B cell (primary cell): Measurements from ENCODE around the gene RAC2. TPM values are rescaled to one million over a fixed set of nuclear protein-coding genes. Genes with fewer than 3 reads are reported as not detected.

ENCODE experiments used
- ATAC-seq: fragments of 200-7000 bp; cut with Tn5 transposase; one replicate; pipeline ENCODE4 v1.10.0; 2021; ENCODE audit warnings: low read depth, mild to moderate bottlenecking, moderate number of reproducible peaks, moderate library complexity
- CTCF ChIA-PET: fragments of 350-600 bp; sonication (Branson Sonifier 250); formaldehyde crosslinking; loops from one replicate; lab custom pipeline; 2021; ENCODE audit warnings: antibody characterized with exemption, inconsistent platforms; lab: Charles Lee
- POLR2A ChIA-PET: fragments of 350-600 bp; sonication (Branson Sonifier 250); formaldehyde crosslinking; loops from one replicate; lab custom pipeline; 2021; ENCODE audit warnings: antibody characterized with exemption; lab: Charles Lee
- DNase-seq: peaks from one replicate; pipeline ENCODE4 v3.0.0; 2013
- H2AFZ ChIP-seq: 2 replicates; pipeline ENCODE4 v1.6.1; 2012; ENCODE audit warnings: mild to moderate bottlenecking, low read depth, low read length; ENCODE audit not compliant: insufficient read depth, poor library complexity, severe bottlenecking
- H3K27ac ChIP-seq, 2 donors: 1 replicate in 1 of 2; 2 replicates in 1 of 2; pipeline ENCODE4 v1.5.1; 2012 to 2013; ENCODE audit warnings: low read length in 2 of 2, mild to moderate bottlenecking in 2 of 2, moderate library complexity in 1 of 2
- H3K27me3 ChIP-seq, 4 experiments: fragments of 200-600 bp in 1 of 4; sonication (generic) in 1 of 4; replicated peaks in 1 of 4; 1 replicate in 2 of 4; 2 replicates in 2 of 4; pipeline versions ENCODE4 v1.6.1 to v1.7.0; 2013 to 2016; ENCODE audit warnings: low read length in 3 of 4, mild to moderate bottlenecking in 2 of 4, mixed read lengths in 1 of 4, moderate library complexity in 1 of 4; ENCODE audit not compliant: insufficient read depth in 4 of 4, control insufficient read depth in 3 of 4; ENCODE audit errors: control extremely low read depth in 1 of 4
- H3K36me3 ChIP-seq, 2 experiments: replicated peaks in 1 of 2; 1 replicate in 1 of 2; 2 replicates in 1 of 2; pipeline versions ENCODE4 v1.6.1 to v1.7.1; 2013; ENCODE audit warnings: low read length in 1 of 2; ENCODE audit not compliant: insufficient read depth in 2 of 2, control insufficient read depth in 1 of 2; ENCODE audit errors: control extremely low read depth in 1 of 2, extremely low read depth in 1 of 2
- H3K4me1 ChIP-seq, 2 donors: fragments of 200-600 bp in 1 of 2; sonication (generic) in 1 of 2; 1 replicate in 1 of 2; 2 replicates in 1 of 2; pipeline versions ENCODE4 v1.5.1 to v1.6.1; 2013 to 2017; ENCODE audit warnings: low read length in 2 of 2; ENCODE audit not compliant: control insufficient read depth in 2 of 2, insufficient read depth in 2 of 2
- H3K4me2 ChIP-seq: replicated peaks from 2 replicates; pipeline ENCODE3; 2012; ENCODE audit warnings: mild to moderate bottlenecking, low read depth, low read length; ENCODE audit not compliant: poor library complexity, severe bottlenecking
- H3K4me3 ChIP-seq, 5 experiments: fragments of 200-600 bp in 1 of 5; sonication (generic) in 1 of 5; 1 replicate in 3 of 5; 2 replicates in 2 of 5; pipeline versions ENCODE4 v1.5.1 to v1.7.0; 2011 to 2016; ENCODE audit warnings: low read length in 4 of 5, mild to moderate bottlenecking in 4 of 5, low read depth in 2 of 5, control low read depth in 1 of 5, moderate library complexity in 1 of 5; ENCODE audit not compliant: insufficient read depth in 1 of 5; ENCODE audit errors: control extremely low read depth in 1 of 5, extremely low read depth in 1 of 5
- H3K79me2 ChIP-seq: fragments of 200-600 bp; sonication (generic); one replicate; pipeline ENCODE4 v1.6.0; 2016; ENCODE audit warnings: low read length; ENCODE audit not compliant: control insufficient read depth, insufficient read depth
- H3K9ac ChIP-seq: fragments of 200-600 bp; sonication (generic); 2 replicates; pipeline ENCODE4 v1.6.1; 2017; ENCODE audit warnings: mild to moderate bottlenecking, low read length, moderate library complexity
- H3K9me3 ChIP-seq, 3 donors: one replicate each; pipeline versions ENCODE4 v1.6.1 to v1.7.1; 2013; ENCODE audit warnings: low read length in 2 of 3; ENCODE audit not compliant: control insufficient read depth in 2 of 3, insufficient read depth in 1 of 3; ENCODE audit errors: control extremely low read depth in 1 of 3
- H4K20me1 ChIP-seq: 2 replicates; pipeline ENCODE4 v1.6.0; 2012; ENCODE audit warnings: mild to moderate bottlenecking, low read length; ENCODE audit not compliant: insufficient read depth, control insufficient read depth, poor library complexity, severe bottlenecking
- H3K27ac Mint-ChIP-seq: one replicate; pipeline ENCODE4 v1.8.0; 2021; ENCODE audit warnings: mixed read lengths
- H3K27me3 Mint-ChIP-seq: one replicate; pipeline ENCODE4 v1.8.0; 2021; ENCODE audit warnings: mixed read lengths
- H3K4me1 Mint-ChIP-seq: one replicate; pipeline ENCODE4 v1.8.0; 2021; ENCODE audit warnings: mixed read lengths
- H3K4me3 Mint-ChIP-seq: one replicate; pipeline ENCODE4 v1.8.0; 2021; ENCODE audit warnings: mixed read lengths
- H3K9me3 Mint-ChIP-seq: one replicate; pipeline ENCODE4 v1.8.0; 2022; ENCODE audit warnings: mixed read lengths; ENCODE audit not compliant: insufficient read depth
- EZH2 ChIP-seq: IDR thresholded peaks from 2 replicates; pipeline ENCODE4 v1.6.1; 2012; ENCODE audit warnings: borderline replicate concordance, low read depth, mild to moderate bottlenecking, moderate library complexity, low read length; ENCODE audit not compliant: insufficient read depth, poor library complexity, severe bottlenecking
- WGBS: methylation state at CpG from one replicate; pipeline ENCODE4 v1.1.5; 2013; ENCODE audit warnings: missing lambda C conversion rate; ENCODE audit not compliant: insufficient coverage; 5-methylcytosine and 5-hydroxymethylcytosine counted together
- intact Hi-C: fragments of 100-400 bp; cut with micrococcal nuclease; formaldehyde crosslinking; loops from one replicate; pipeline ENCODE4 v1.10.0; 2022
- polyA plus RNA-seq: library from polyadenylated mRNA; depleted of rRNA; stranded (reverse); fragments of >200 nt; gene quantifications from 2 replicates; pipeline ENCODE4 v1.2.3, GENCODE V29; 2012
- total RNA-seq, 2 donors: library from RNA; stranded (reverse); fragments of 120-200 nt in 1 of 2; gene quantifications; 1 replicate in 1 of 2; 2 replicates in 1 of 2; pipeline versions ENCODE4 v1.2.3 to v1.2.4, GENCODE V29; 2013 to 2022
- TF ChIP-seq, protein P1 (sequence below): fragments of 200-600 bp; IDR thresholded peaks from one replicate; pipeline ENCODE4 v1.8.0; 2022; ENCODE audit warnings: antibody characterized with exemption, mild to moderate bottlenecking

The RAC2 gene
- total and polyA plus RNA-seq, 2 donors (not counting 1 experiment from before 2014, with no cell fraction given) = 273 to 776 TPM

- Histone ChIP-seq H4K20me1 (peaks cover 49% of the 10 kb centered on the region), H3K9ac (no peak overlapping the region), H3K4me3 (no peak overlapping the region), H2AFZ (no peak overlapping the region), H3K27ac (peak overlapping the region; percentile 25 to 32), H3K27me3 (no peaks in the 10 kb centered on the region), H3K9me3 (peaks cover 0 to 15% (median 0%) of the 10 kb centered on the region in 3 donors), H3K79me2 (peaks cover 40% of the 10 kb centered on the region), H3K4me2 (no peak overlapping the region), H3K36me3 (peaks cover 15 to 34% of the 10 kb centered on the region in 2 experiments), H3K4me1 (peaks cover 21 to 48% of the 10 kb centered on the region in 2 donors)
- POLR2A ChIA-PET = interaction anchor here (1.0 to 1.6 kb wide), 3 partner anchors 13 to 41 kb away, joined by 3 to 16 read pairs (median 5); partner anchors contain the start of gene RAC2
- CTCF ChIA-PET = interaction anchor here (0.8 to 11.9 kb wide), 4 partner anchors 11 to 25 kb away, joined by 3 to 126 read pairs (median 6); no protein-coding TSS in a partner anchor
- Mint-ChIP-seq H3K27me3 (no peaks in the 10 kb centered on the region), H3K4me1 (peaks cover 79% of the 10 kb centered on the region), H3K9me3 (no peaks in the 10 kb centered on the region), H3K27ac (peak overlapping the region; percentile 97), H3K4me3 (no peak overlapping the region)
- intact Hi-C loops = loop anchor here (1.0 to 2.0 kb wide), 2 partner anchors 41 to 164 kb away; partner anchors contain the start of gene RAC2
- ATAC-seq (no peak), DNase-seq (no peak)
- WGBS = 97% methylated on average over 9 of the region's 10 CpGs
- TF ChIP-seq, protein P1, sequence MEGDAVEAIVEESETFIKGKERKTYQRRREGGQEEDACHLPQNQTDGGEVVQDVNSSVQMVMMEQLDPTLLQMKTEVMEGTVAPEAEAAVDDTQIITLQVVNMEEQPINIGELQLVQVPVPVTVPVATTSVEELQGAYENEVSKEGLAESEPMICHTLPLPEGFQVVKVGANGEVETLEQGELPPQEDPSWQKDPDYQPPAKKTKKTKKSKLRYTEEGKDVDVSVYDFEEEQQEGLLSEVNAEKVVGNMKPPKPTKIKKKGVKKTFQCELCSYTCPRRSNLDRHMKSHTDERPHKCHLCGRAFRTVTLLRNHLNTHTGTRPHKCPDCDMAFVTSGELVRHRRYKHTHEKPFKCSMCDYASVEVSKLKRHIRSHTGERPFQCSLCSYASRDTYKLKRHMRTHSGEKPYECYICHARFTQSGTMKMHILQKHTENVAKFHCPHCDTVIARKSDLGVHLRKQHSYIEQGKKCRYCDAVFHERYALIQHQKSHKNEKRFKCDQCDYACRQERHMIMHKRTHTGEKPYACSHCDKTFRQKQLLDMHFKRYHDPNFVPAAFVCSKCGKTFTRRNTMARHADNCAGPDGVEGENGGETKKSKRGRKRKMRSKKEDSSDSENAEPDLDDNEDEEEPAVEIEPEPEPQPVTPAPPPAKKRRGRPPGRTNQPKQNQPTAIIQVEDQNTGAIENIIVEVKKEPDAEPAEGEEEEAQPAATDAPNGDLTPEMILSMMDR = no peak
- no peak for TF ChIP-seq EZH2
Observed at GRCh38 chr22:37285937-37286336, 41.9 kb upstream of the RAC2 start.

- H3K4me2 ChIP-seq = peak overlapping the region; percentile 95
- 4% methylated on average over 5 of the region's 14 CpGs for WGBS
- ChIA-PET CTCF (interaction anchor here (0.8 to 11.9 kb wide), 7 partner anchors 12 to 85 kb away, joined by 3 to 126 read pairs (median 5); no protein-coding TSS in a partner anchor), POLR2A (interaction anchor here (0.6 to 1.6 kb wide), 7 partner anchors 10 to 149 kb away, joined by 3 to 16 read pairs (median 5); partner anchors contain the start of gene RAC2)
- H3K9ac ChIP-seq = peak overlapping the region; percentile 90
- H2AFZ ChIP-seq = no peak overlapping the region
- H4K20me1 ChIP-seq = peaks cover 40% of the 10 kb centered on the region
- H3K9me3 ChIP-seq = peaks cover 0 to 9% (median 0%) of the 10 kb centered on the region in 3 donors
- no peaks in the 10 kb centered on the region for H3K27me3 ChIP-seq
- peak overlapping the region; percentile 79 to 83 for H3K27ac ChIP-seq
- peaks cover 80% of the 10 kb centered on the region for H3K4me1 Mint-ChIP-seq
- TF ChIP-seq, protein P1 = no peak
- TF ChIP-seq EZH2 = no peak
- H3K27me3 Mint-ChIP-seq = no peaks in the 10 kb centered on the region
- no peaks in the 10 kb centered on the region for H3K9me3 Mint-ChIP-seq
- H3K27ac Mint-ChIP-seq = peak overlapping the region; percentile 97
- DNase-seq (peak; percentile 90), ATAC-seq (peak; percentile 79)
- peaks cover 13 to 30% of the 10 kb centered on the region in 2 experiments for H3K36me3 ChIP-seq
- intact Hi-C loops = loop anchor here (1.0 to 2.0 kb wide), 2 partner anchors 40 to 163 kb away; partner anchors contain the start of gene RAC2
- peak overlapping the region; percentile 78 to 100 (median 94) for H3K4me3 ChIP-seq
- peak overlapping the region; percentile 89 for H3K4me3 Mint-ChIP-seq
- peaks cover 21 to 50% of the 10 kb centered on the region in 2 donors for H3K4me1 ChIP-seq
- peaks cover 47% of the 10 kb centered on the region for H3K79me2 ChIP-seq
Observed at GRCh38 chr22:37284805-37285355, 40.8 kb upstream of the RAC2 start.
